ENCODE results near the gene ZFHX3.

DNA sequence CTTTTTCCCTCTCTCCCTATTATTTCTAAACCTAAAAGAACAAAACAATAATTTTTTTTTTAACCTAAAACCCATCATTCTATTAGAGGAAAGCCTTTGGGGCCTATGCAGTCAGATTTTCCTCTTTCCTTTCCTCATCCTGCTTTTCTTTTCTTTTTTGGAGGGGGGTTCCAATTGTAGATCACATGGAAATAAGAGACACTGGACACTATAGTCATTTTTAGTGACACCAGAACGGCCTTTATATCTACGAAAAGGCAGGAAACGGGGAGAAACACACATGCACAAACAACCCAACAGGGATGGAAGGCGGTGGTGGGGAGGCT, 5.1 kb upstream of the ZFHX3 start:
- TF ChIP-seq, protein P1, sequence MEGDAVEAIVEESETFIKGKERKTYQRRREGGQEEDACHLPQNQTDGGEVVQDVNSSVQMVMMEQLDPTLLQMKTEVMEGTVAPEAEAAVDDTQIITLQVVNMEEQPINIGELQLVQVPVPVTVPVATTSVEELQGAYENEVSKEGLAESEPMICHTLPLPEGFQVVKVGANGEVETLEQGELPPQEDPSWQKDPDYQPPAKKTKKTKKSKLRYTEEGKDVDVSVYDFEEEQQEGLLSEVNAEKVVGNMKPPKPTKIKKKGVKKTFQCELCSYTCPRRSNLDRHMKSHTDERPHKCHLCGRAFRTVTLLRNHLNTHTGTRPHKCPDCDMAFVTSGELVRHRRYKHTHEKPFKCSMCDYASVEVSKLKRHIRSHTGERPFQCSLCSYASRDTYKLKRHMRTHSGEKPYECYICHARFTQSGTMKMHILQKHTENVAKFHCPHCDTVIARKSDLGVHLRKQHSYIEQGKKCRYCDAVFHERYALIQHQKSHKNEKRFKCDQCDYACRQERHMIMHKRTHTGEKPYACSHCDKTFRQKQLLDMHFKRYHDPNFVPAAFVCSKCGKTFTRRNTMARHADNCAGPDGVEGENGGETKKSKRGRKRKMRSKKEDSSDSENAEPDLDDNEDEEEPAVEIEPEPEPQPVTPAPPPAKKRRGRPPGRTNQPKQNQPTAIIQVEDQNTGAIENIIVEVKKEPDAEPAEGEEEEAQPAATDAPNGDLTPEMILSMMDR (conservative IDR thresholded peaks at IDR 0.05 in 1 of 2, IDR thresholded peaks at IDR 0.05 in 1 of 2; ENCODE audit: low read depth in 1 of 2, low read length in 2 of 2), result no peak
- no peak for TF ChIP-seq EZH2 (IDR thresholded peaks at IDR 0.05; ENCODE audit: low read length, missing control alignments)

Measured in fibroblast of lung (primary cell).